Left cardiac atrium (tissue), 4 donors: ENCODE results near the gene ABCC4. TPM values are rescaled to one million over a fixed set of nuclear protein-coding genes. Genes with fewer than 3 reads are reported as not detected.

Experiments
- ATAC-seq, 2 donors: fragments of 200-7000 bp; cut with Tn5 transposase; one replicate each; pipeline ENCODE4 v1.9.1; 2020; ENCODE audit warnings: mild to moderate bottlenecking in 2 of 2, moderate library complexity in 2 of 2
- DNase-seq: peaks from one replicate; pipeline ENCODE4 v3.0.0-alpha.2; 2020
- intact Hi-C, 2 donors: fragments of 100-400 bp; cut with DNase I; formaldehyde crosslinking; loops; one replicate each; pipeline versions ENCODE4 v1.14.1 to v1.15.1; 2022 to 2023
- total RNA-seq, 2 donors: library from RNA; stranded (reverse); fragmentation: NEBNext Ultra II Directional; extraction: Animal tissue kit (Norgen Biotek cat#: 25700); gene quantifications; one replicate each; pipeline ENCODE4 v1.2.1, GENCODE V29; 2021
- donor health status: DM: no; HTN: yes; CAD: no.
- donor health status: DM: no; HTN: yes; CAD: no; lungs with severe emphysema.
- donor health status: DM: yes; HTN: yes; CAD: no.
- donor health status: Dilated cardiomyopathy.

ABCC4 gene
- total RNA-seq, 2 donors from 2014 or later: 4.4 to 8.6 TPM

DNA sequence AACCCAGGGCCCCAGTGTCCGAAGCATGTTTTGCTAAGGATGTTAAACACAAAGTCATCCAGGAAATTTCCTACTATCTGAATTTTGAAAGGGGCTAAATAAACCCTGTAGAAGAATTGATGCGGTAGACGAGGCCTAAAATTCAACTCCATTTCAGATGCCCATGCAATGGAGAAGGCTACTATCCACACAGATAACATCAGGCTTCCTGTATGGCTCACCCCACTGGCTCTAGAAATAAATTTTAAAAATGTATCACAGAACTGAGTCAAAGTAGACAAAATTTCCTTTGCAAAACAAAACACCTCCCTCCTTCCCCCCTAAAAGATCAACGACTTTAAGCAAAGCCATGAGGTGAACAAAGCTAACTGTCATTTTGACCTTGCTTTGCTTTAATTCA lies 188.4 kb downstream of the ABCC4 start:
- DNase-seq: no peak
- intact Hi-C loops: no loop called here
- no peak for ATAC-seq

DNA sequence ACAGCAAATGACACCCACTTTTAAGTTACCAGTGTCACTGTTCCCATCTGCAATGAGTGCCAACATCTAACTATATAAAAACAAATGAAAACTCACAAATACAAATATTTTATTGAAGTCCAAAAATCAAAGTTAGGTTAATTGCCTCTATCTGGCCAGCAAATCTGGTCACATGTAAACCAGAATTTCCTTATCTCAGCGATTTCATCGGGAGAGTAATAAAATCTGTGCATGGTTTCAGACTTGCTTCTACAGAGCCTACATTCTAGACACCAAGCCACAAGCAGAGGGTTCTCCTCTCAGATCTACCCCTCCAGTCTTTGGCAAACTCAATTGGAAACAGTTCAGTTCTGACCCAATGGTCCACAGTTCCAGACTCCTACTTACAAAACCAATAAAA lies 189.6 kb downstream of the ABCC4 start:
- DNase-seq (no peak), ATAC-seq (no peak)
- intact Hi-C loops: no loop called here

DNA sequence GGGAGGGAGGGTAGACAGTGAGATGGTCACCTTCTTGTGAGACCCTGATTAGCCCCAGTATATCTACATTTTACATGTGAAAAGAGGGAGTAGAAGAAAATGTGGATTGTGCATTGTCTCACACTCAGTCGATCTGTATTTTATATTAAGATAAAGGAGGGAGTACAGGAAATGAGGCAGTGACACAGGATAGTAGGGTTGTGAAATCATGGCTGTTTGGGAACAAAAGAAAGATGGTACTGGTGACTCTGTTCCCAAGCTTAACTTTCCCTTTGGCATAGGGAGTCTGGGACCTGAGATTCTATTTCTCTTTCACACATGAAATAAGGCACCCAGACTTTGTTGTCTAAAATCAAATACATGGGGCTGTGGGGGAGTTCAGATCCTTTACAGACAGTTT lies 194.7 kb downstream of the ABCC4 start:
- ATAC-seq (no peak), DNase-seq (no peak)
- intact Hi-C loops: no loop called here

DNA sequence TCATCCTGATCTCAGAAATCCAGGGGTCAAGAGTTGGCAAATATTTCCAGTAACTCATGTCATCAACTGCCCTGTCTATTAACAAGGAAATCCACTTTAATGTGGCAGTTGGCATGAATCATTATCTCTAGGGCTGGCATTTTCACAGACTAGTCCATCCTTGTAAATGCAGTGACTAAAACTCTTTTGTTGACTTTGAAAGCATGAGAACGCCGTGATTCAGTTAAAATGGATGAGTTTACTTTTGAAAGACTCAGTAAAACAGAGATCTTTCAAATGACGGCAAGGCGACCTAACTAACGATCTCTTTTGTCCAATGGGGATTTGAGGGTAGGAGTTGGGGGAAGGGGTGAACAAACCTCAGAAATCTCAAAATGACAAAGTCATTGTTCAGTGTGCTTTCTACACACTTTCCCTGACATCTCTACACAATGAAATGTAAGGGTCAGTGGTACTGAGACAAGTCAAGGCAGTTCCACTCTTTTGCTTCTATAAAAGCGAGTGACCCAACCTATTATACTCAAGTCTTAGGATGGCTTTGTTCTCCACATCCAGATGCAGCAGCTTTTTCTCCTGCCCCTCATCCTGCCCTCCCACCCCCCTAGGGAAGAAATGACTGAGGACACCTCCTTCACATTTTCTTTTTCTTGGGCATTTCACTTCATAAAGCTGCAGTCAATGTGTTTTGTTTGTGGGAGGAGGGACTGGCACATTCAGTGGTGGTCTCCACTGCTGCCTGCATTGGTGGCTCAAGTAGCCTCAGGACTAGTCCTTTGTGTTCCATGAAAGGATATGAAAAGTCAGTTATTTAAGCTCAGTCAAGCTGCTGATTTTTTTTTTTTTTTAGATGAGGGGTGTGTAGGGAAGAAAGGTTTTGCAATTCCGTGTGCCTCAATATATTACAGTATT lies 200.5 kb downstream of the ABCC4 start:
- DNase-seq (no peak), ATAC-seq (no peak)
- intact Hi-C loops: no loop called here

DNA sequence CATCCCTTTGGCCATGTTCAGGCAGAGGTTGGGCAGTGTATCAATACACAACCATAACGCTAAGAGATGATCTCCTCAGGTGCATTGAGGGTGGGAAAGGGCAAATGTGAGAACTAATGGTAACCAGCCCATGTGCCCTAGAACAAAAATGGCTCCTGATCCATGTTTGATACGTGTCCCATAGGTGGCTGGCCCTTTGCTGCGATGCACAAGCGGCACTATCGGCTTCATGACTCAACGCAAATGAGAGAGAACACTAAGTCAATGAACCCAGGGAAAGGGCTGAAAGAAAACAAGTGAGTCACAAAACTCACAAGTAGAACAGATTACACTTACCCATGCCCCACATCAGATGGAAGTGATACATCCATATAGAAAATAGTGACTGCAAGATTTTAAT lies 201.7 kb downstream of the ABCC4 start:
- DNase-seq (no peak), ATAC-seq (no peak)
- intact Hi-C loops: no loop called here

DNA sequence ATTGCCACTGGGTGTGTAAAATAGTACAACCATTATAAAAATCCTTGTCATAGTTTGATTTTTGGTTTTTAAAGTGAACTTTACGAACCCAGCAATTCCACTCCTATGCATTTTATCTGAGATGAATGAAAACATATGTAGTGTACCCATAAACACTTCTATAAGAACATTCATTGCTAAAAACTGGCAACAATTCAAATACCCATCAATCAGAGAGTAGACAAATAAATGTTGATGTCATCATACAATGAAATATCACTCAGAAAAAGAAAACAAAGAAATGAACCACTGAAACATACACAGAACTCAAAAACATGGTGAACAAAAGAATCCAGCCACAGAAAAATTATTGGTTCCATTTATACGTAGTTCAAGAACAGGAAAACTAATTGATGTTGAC lies 202.3 kb downstream of the ABCC4 start:
- ATAC-seq: no peak
- intact Hi-C loops: no loop called here

DNA sequence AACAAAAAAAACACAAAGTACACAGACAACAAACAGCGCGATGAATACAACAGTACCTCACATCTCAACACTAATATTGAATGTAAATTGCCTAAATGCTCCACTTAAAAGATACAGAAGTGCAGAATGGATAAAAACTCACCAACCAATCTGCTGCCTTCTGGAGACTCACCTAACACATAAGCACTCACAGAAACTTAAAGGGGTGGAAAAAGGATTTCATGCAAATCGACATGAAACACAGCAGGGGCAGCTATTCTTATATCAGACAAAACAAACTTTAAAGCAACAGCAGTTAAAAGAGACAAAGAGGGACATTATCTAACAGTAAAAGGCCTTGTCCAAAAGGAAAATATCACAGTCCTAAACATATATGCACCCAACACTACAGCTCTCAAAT lies 209.5 kb downstream of the ABCC4 start:
- DNase-seq (no peak), ATAC-seq (no peak)
- intact Hi-C loops: no loop called here

More for the DNA sequence above, 202.3 kb downstream of the ABCC4 start:
- no peak for DNase-seq

DNA sequence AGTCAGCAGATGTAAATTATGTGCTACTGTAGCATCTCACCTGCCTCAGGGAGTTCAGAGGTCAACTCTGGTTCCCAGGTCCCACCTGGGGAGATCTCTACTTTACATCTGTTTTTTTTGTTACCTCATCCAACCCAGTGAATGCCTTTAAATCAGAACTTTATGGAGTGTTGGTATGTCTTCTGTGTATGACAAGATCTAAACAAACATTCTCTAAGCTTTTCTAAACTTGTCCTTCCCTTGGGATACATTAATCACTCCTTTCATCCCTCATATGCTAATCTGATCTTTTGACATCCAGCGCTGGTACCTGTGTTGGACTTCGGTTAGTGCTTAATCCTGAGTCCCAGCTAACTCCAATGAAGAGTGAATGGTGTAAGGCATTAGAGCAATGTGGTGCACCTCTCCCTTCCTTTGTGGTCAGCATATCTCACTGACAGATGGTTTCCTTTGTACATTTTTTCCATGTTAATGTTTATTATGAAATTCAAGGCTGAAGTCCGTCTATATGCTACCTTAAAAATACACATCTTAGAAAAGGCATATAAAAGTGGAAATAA lies 213.4 kb downstream of the ABCC4 start:
- ATAC-seq: no peak
- no peak for DNase-seq
- intact Hi-C loops: no loop called here

DNA sequence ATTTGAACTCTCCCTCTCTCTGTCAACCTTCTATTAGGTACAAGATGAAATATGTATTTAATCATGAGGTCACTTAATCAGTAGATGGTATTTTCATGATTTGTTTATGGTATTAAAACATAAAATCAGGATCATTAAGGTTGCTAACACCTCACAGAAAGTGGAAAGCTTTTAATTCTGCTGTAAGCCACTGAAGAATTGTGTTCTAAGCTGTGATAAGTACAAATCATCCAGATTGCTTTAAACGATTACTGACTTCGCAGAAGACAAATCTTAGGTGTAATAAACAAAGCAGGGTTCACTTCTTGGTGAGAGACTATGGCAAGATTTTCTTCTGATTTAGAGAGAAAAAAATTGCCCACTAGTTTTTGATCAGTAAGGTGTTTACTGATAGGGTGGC lies 214.5 kb downstream of the ABCC4 start:
- no peak for DNase-seq
- no peak for ATAC-seq
- intact Hi-C loops: no loop called here

DNA sequence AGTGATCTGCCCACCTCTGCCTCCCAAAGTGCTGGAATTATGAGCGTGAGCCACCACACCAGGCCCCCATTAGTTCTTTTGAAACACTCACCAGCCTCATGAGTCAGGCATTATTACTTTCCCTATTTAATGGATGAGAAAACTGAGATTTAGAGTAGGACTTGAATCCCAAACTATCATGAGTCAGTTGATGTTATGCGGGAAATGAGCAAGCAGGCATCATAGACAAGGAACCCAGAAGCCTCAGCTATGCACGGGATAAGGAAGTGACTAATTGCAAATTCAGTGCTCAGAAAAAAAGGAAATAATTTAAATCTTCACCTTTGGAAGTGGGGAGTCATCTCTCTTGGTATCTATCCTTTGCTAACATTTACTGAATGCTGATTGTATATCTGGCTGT lies 217.5 kb downstream of the ABCC4 start:
- DNase-seq (no peak), ATAC-seq (no peak)
- intact Hi-C loops: no loop called here

DNA sequence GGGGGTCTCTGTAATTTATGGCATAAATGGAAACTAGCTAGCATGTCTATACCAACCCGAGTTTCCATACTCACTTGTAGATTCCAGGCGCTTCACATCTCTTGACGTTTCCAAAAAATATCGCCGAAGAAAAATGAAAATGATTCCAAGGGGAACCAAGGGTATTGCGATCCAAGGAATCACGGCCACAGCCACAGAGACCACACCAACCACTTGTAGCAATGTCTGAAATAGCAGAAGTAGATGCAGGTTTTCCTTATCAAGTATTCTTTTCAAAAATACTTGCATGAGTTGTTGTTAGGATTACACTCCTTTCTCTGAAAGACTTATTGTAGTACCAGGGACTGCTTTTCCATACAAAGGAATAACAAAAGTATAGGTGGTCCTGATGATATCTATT lies 218.2 kb downstream of the ABCC4 start:
- ATAC-seq: no peak
- intact Hi-C loops: no loop called here
- no peak for DNase-seq

DNA sequence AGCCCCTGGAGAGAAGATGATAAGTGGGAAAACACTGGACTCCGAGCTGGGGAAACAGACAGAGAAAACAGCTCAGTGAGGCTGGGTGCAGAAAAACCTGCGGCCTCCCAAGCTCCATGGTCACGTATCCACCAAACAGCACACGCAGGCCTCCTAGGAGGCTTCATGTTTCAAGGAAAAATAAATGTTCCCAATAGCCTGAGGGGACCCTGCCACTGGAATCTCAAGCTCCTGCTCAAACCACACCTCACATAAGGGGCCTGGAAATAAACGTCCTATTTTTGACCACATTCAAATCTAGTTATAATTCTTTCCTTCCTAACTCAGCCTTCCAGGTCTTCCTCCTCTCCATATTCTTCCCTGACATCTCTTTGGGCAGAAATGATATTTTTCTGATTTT lies 225.7 kb downstream of the ABCC4 start:
- intact Hi-C loops: no loop called here
- ATAC-seq (no peak), DNase-seq (no peak)

DNA sequence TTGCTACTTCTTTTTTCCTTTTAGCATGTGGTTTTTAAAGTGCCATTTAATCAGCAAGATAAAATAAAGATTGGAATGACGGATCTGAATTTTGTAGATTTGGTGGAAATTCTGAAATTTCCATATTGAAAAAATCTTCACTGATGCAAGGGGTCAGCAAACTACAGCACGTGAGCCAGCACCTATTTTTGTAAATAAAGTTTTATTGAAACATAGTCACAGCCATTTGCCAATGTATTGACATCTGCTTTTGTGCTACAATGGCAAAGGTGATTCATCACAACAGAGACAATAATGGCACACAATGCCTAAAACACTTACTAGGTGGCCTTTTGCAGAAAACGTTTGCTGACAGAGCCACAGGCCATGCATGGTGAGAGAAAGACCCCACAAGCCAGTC lies 226.4 kb downstream of the ABCC4 start:
- ATAC-seq (no peak), DNase-seq (no peak)
- intact Hi-C loops: no loop called here

DNA sequence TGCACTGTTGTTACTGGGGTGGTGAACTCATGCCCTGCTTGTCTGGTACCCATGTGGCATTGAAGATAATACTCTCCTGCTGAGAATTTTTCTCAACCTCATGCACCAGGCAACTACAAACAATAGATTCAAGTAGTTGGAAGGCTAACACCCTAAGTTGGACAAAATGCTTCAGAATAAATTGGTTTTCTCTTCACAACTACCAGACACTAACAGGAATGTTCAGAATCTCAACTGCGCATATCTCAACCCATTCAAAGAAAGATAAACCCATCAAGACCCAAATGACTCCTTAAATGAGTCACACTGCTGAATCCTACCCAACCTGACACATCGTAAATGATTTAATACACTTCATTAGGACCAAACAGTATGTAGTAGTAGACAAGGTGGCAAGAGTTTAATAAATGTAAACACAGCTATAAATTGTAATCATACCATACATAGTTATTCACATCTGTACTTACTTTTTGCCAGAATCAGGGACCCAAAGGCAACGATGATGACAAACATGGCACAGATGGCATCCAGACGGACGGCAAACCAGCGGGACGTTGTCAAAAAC lies 227.4 kb downstream of the ABCC4 start:
- peak in 1 of 2 donors; percentile 44 for ATAC-seq
- intact Hi-C loops: no loop called here
- DNase-seq: no peak

DNA sequence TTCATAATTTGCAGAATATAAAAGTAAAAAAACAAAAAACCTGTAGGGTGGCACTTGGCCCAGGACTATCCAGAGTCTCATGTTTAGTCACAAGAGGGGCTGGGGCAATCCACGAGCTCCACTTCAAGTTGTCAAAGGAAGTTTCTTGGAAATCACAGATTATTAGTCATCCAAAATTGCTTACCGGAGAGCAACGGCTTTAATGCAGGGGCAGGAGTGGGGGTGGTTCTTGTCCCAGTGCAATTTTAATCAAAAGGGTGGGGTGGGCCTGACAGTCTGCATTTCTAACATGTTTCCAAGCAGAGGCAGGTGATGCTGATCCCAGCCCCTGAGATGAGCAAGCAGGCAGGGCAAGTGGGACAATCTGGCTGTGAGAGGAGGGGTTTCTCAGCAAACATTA lies 233.9 kb downstream of the ABCC4 start:
- no peak for DNase-seq
- intact Hi-C loops: no loop called here
- ATAC-seq: no peak

DNA sequence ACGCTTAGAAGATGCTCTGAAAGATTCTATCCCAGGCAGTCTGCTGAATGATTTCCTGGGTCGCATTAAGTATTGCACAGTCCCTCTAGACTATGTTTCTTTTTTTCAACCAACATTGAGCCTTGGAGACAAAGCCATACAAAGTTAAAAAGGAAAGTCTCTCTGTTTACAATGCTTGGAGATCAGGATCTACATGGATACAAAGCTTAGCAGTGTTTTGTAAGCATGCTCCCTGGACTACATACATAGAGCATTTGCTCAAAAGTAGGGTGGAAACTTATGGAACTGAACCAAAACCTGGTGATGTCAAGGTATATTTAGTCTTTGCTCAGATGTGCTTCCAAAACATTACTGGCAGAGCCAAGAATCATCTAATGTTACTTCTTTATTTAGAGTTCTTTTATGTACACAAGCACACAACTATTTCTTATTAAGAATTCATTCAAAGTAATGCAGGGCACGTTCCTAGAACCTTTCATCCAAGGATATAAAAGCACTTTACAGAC lies 241.2 kb downstream of the ABCC4 start:
- intact Hi-C loops: no loop called here
- DNase-seq (no peak), ATAC-seq (no peak)

DNA sequence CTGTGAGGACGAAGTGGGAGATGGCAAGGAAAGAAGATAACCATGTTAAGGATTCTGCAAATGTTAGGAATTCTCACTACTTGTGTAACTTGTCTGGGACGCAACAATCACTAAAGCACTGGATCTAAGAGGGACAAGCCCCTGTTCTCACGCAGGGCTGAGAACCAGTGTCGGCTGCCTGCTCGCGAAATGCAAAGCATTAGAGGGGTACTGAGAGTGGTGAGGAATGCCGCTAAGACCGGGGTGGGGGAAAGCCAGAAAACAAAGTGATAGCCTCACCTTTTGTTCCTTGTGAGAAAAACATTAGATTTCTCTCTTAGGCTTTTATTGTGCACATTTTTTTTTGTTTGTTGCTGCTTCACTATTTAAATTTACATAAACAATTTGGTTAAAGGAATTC lies 241.9 kb downstream of the ABCC4 start:
- intact Hi-C loops: no loop called here
- ATAC-seq (no peak), DNase-seq (no peak)

DNA sequence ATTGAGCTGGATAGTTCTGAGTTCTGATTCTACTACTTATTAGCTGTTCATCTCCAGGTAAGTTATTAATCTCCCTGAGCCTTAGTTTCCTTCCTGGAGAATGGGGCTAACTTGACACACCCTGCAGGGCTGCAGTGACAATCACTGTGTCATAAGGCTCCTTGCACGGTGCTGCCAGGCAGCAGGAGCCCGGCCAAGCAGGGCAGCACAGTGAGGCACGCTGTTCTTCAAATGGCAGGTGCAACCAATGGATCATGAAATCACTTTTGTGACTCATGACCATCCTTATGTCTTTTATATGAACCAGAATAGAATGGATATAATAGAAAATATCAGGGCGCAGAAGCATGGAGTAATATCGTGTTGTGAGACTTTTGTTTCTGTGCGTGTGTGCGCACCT lies 242.6 kb downstream of the ABCC4 start:
- DNase-seq (no peak), ATAC-seq (no peak)
- intact Hi-C loops: no loop called here

DNA sequence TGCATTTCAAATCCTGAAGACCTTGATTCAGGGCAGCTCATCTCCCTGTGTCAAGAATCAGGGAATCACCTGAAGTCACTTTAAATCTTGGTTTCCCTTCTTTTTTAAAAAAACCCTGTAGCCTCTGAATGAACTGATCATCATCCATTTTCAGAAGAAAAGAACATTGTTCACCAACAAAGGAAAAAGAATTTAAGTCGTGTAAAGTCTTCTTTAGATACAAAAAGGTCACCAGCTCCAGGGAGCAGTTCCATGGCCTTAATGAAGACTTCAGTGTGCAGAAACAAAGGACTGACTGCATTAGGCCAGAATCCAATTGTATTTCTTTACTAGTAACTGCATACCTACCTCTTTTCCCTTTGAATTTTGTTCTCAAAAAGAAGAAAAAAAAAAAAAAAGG lies 245.0 kb downstream of the ABCC4 start:
- intact Hi-C loops: no loop called here
- ATAC-seq: no peak
- DNase-seq: no peak

DNA sequence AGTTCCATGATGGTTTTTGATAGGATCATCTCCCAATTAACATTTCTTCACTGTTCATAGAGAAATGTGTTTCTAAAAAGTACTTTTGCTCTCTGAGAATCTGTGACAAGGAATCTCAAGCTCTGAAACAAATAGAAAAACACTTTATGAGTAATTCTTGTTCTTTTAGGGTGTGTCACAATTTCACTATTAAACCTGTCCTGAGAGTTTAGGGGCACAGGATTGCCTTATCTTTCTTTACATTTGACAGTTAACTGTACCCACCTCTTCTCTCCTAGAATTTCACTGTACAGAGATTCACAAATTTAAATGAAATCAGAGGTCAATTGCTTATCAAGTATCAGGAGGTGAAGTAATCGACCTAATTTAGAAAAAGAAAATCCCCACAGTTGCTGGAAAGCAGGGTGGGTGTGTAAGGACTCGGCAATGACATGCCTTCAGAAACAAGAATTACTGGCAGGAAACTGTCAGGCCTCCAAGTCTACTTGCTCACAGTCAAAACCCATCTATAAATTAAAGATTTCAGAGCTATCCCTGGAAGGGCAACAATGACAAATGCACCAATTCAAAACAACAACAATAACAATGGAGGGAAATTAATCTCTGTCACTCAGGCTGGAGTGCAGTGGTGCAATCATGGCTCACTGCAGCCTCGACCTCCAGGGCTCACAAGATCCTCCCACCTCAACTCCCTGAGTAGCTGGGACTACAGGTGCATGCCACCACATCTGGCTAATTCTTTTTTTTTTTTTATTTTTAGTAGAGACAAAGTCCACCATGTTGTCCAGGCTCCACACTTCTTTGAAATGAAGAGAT lies 250.2 kb downstream of the ABCC4 start:
- ATAC-seq (no peak), DNase-seq (no peak)
- intact Hi-C loops: no loop called here
